Activated naive CD4-positive, alpha-beta T cell treated with anti-CD3 and anti-CD28 coated beads, Interleukin-2, amount 50 U/mL, for 16 hours (primary cell): ENCODE measurements around the gene LRRC58.

Experiments
- DNase-seq: peaks from one replicate; pipeline ENCODE4 v3.0.0-alpha.2; 2020

The LRRC58 gene

GRCh38 chr3:120274739-120275167 lies 74.4 kb downstream of the LRRC58 start:
- DNase-seq: no peak
